ENCODE results near the gene DDX31.

DNA sequence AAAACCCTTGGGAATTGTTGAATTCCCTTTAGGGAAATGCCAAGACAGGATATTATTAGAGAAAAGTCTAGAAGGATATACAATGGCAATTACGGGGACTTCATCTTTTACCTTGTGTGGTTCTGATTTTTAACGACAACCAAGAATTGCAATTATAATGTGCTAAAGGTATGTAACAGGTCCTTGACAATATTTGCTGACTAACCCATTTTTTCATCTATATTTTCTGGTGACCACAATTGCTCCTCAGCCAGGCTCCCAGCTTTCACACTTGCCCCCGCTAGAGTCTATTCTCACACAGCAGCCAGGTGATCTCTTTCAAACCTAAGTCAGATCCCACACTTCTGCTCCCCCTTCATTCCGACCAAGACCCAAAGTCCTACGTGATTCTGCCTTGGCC lies 53.1 kb downstream of the DDX31 start:
- TF ChIP-seq GATA2 (IDR thresholded peaks at IDR 0.05; ENCODE audit: low read depth, low read length): no peak
- TF ChIP-seq GATA3 (IDR thresholded peaks at IDR 0.05; ENCODE audit: low read depth, low read length): no peak
